Loucy (cell line): ENCODE results near the gene EIF3K.

ENCODE experiments used
- H2AFZ ChIP-seq: fragments of 200-600 bp; sonication (generic); 2 replicates; pipeline ENCODE4 v1.6.0; 2016; ENCODE audit warnings: antibody characterized with exemption, mild to moderate bottlenecking, low read length, moderate library complexity
- H3F3A ChIP-seq: fragments of 200-600 bp; 2 replicates; pipeline ENCODE4 v1.6.0; 2016; ENCODE audit warnings: antibody characterized with exemption, low read depth, mild to moderate bottlenecking
- H3K27me3 ChIP-seq: fragments of 200-600 bp; sonication (generic); 2 replicates; pipeline ENCODE4 v1.6.1; 2014; ENCODE audit warnings: low read length, mild to moderate bottlenecking; ENCODE audit not compliant: insufficient read depth, poor library complexity, severe bottlenecking
- H3K36me3 ChIP-seq: fragments of 200-600 bp; sonication (generic); 2 replicates; pipeline ENCODE4 v1.6.1; 2016; ENCODE audit warnings: low read length; ENCODE audit not compliant: insufficient read depth
- H3K4me1 ChIP-seq: fragments of 200-600 bp; sonication (generic); 2 replicates; pipeline ENCODE4 v1.5.1; 2014; ENCODE audit warnings: low read length, mild to moderate bottlenecking; ENCODE audit not compliant: insufficient read depth, poor library complexity, severe bottlenecking
- H3K4me2 ChIP-seq: fragments of 200-600 bp; sonication (generic); 2 replicates; pipeline ENCODE4 v1.6.0; 2014; ENCODE audit warnings: antibody characterized with exemption, low read length, low read depth, mild to moderate bottlenecking; ENCODE audit not compliant: poor library complexity, severe bottlenecking
- H3K4me3 ChIP-seq: fragments of 200-600 bp; sonication (generic); 2 replicates; pipeline ENCODE4 v1.5.1; 2014; ENCODE audit warnings: low read length, mild to moderate bottlenecking, mixed read lengths; ENCODE audit not compliant: poor library complexity, severe bottlenecking
- H3K79me2 ChIP-seq: fragments of 200-600 bp; sonication (generic); 2 replicates; pipeline ENCODE4 v1.6.1; 2014; ENCODE audit warnings: low read length; ENCODE audit not compliant: insufficient read depth
- H3K9ac ChIP-seq: fragments of 200-600 bp; sonication (generic); 2 replicates; pipeline ENCODE4 v1.6.0; 2014; ENCODE audit warnings: mild to moderate bottlenecking, low read depth, low read length, moderate library complexity; ENCODE audit not compliant: poor library complexity, severe bottlenecking
- H3K9me2 ChIP-seq: fragments of 200-600 bp; sonication (generic); replicated peaks from 2 replicates; pipeline ENCODE4 v1.6.1; 2016; ENCODE audit warnings: low read depth, low read length, mixed read lengths
- H3K9me3 ChIP-seq: fragments of 200-600 bp; sonication (generic); 2 replicates; pipeline ENCODE4 v1.6.1; 2014; ENCODE audit warnings: mild to moderate bottlenecking, antibody characterized with exemption, low read length, low read depth; ENCODE audit not compliant: insufficient read depth
- H4K20me1 ChIP-seq: fragments of 200-600 bp; sonication (generic); 2 replicates; pipeline ENCODE4 v1.6.0; 2014; ENCODE audit warnings: antibody characterized with exemption, low read length, mild to moderate bottlenecking; ENCODE audit not compliant: insufficient read depth, poor library complexity, severe bottlenecking
- CTCF ChIP-seq: fragments of 200-600 bp; sonication (generic); conservative IDR thresholded peaks from 2 replicates; pipeline ENCODE4 v1.5.1; 2014; ENCODE audit warnings: mild to moderate bottlenecking, antibody characterized with exemption, low read length
- EZH2phosphoT487 ChIP-seq: fragments of 200-600 bp; IDR thresholded peaks from 2 replicates; pipeline ENCODE4 v1.6.1; 2018; ENCODE audit warnings: antibody characterized with exemption, mild to moderate bottlenecking, moderate library complexity, borderline replicate concordance

EIF3K gene

DNA sequence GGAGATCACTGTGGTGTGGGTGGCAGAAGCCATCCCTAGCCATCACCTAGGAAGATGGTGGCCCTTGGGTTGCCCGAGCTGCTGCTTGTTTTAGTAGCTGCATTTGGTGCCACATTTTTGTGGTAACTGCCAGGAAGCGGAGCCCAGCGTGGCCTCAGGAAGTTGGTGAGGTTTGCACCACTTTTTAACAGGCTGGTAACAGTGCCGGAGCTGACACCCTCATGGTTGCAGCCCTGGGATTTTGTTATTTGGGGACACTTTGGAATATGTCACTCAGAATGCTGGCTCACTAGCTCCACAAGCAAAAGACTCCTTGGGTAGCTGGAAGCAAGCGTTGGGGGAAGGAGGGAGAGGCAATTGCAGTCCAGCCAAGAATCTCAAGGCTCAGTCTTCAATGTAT, 50.6 kb downstream of the EIF3K start:
- TF ChIP-seq CTCF = no peak
- no peak for TF ChIP-seq EZH2phosphoT487
- H3K9me3 ChIP-seq = no peaks in the 10 kb centered on the region
- no peak overlapping the region for H2AFZ ChIP-seq
- peak overlapping the region; percentile 75 for H3K9ac ChIP-seq
- H3K27me3 ChIP-seq = no peaks in the 10 kb centered on the region
- H3K9me2 ChIP-seq = no peaks in the 10 kb centered on the region
- peaks cover 4% of the 10 kb centered on the region for H4K20me1 ChIP-seq
- peaks cover 79% of the 10 kb centered on the region for H3K4me1 ChIP-seq
- H3F3A ChIP-seq = peaks cover 5% of the 10 kb centered on the region; the same call in 1 of the 2 replicates
- H3K4me2 ChIP-seq = peak overlapping the region; percentile 80
- H3K79me2 ChIP-seq = peaks cover 96% of the 10 kb centered on the region
- peak overlapping the region; percentile 62 for H3K4me3 ChIP-seq
- peaks cover 6% of the 10 kb centered on the region; the same call in 1 of the 2 replicates for H3K36me3 ChIP-seq

DNA sequence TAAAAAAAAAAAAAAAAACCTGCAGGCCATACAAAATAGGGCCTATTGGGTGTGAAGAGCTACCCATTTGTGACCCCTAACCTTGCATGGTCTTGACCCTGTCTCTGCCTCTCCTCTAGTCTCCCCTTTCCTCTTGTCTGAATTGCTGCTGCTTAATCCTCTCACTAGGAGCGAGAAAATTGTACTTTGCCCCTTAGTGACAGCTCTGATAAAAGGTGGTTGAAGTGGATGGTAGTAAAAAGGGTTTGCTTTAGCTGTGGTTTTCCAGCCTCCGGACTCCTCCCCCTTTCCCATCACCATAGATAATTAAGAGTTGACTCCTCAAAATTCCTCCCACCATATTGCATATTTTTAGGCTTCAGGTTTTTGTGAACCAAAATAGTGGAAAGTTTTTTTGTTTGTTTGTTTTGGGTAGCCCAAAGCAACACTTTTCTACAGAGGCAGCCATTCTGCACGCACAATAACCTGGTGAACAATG, 52.0 kb downstream of the EIF3K start:
- Histone ChIP-seq H3K4me1 (peaks cover 79% of the 10 kb centered on the region), H3K9ac (peak overlapping the region; percentile 75), H4K20me1 (peaks cover 7% of the 10 kb centered on the region), H3K27me3 (no peaks in the 10 kb centered on the region), H3K79me2 (peaks cover 96% of the 10 kb centered on the region), H3K4me3 (peak overlapping the region; percentile 62), H3K9me2 (no peaks in the 10 kb centered on the region), H3K4me2 (peak overlapping the region; percentile 80), H3K36me3 (peaks cover 6% of the 10 kb centered on the region; the same call in 1 of the 2 replicates), H3K9me3 (no peaks in the 10 kb centered on the region), H3F3A (peaks cover 5% of the 10 kb centered on the region; the same call in 1 of the 2 replicates), H2AFZ (no peak overlapping the region)
- TF ChIP-seq EZH2phosphoT487 (no peak), CTCF (no peak)

DNA sequence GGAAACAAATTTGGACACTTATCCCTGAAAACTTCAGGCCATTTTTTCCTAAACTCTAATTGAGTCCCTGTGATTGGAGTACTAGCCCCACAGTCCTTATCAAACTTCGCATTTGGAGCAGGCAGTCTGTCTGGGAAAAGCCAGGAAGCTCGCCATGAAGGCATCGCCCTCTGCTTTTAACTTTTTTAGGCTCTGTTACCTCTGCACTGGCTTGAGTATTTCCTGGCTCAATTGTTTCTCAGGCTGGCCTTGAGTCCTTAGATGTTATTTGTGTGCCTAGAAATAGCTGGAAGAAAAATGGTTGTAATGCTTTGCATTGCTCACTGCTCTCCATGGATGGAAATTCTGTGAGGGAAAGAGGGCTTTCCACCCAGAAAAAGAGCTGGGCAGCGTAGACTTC, 52.7 kb downstream of the EIF3K start:
- Histone ChIP-seq H3K4me1 (peaks cover 79% of the 10 kb centered on the region), H3K9ac (peak overlapping the region; percentile 75), H3K36me3 (peaks cover 7% of the 10 kb centered on the region; the same call in 1 of the 2 replicates), H3K9me2 (no peaks in the 10 kb centered on the region), H2AFZ (no peak overlapping the region), H3K79me2 (peaks cover 96% of the 10 kb centered on the region), H4K20me1 (peaks cover 14% of the 10 kb centered on the region), H3K27me3 (no peaks in the 10 kb centered on the region), H3K9me3 (no peaks in the 10 kb centered on the region), H3F3A (peaks cover 5% of the 10 kb centered on the region; the same call in 1 of the 2 replicates), H3K4me2 (peak overlapping the region; percentile 80), H3K4me3 (peak overlapping the region; percentile 62)
- TF ChIP-seq CTCF (no peak), EZH2phosphoT487 (no peak)
